ENCODE measurements around the gene MOB2.

- no peak for TF ChIP-seq CTCF (conservative IDR thresholded peaks at IDR 0.05; ENCODE audit: low read length)
- no peak for TF ChIP-seq EZH2phosphoT487 (IDR thresholded peaks at IDR 0.05; ENCODE audit: borderline replicate concordance)
Observed at GRCh38 chr11:1520209-1520662, 33.7 kb upstream of the MOB2 start.
